NCI-H1105 treated with DMSO at 0.1 percent for 48 hours (cell line): ENCODE data around the gene RAD54L2.
A peak's percentile ranks its signal among the peaks of the same experiment; 100 is the strongest.
"Not testable (repeated sequence)": the region's sequence is repeated elsewhere in the genome, so short reads cannot be mapped to it uniquely, and the experiment has no call there.

Experiments used
- DNase-seq: peaks from one replicate; lab custom pipeline; 2025; lab: John Stamatoyannopoulos, UW

Gene RAD54L2

DNA sequence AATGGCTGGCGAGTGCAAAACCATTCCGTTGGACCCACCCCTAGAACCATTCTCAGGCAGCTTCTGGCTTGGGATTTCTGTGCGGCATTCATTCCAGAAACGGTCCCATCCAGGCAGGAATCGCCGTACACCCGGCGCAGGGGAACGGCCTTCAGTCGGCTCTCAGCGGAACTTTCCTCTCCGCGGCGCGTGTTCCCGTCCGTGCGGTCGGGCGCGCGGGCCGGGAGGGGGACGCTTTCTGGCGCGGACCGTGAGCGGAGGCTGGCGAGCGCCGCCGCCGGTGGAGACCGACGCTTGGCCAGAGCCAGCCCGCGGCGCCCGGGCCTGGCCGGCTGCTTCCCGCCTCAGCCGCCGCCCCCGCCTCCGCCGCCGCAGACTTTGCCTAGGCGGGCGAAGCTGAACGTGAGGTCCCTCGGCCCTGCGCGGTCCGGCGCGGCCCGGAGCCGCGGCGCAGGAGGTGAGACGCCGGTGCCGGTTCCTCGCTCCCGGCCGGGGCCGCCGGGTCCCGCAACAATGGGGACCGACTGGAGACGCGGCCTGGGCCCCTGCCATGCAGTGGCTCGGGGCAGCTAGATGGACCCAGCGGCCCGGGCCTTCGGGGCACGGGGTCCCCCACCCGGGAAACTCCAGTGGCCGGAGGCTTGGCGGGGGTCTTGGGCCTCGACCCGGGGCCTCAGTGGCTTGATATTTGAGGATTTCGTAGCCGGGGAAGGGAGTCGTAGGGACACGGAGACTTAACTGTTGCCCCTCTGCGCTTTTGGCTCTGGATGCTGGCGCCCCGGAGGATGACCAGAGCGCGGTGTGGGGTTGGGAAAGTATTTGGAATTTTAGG lies at the start of gene RAD54L2:
Gene RAD54L2, plus strand, starts transcription at position 261 of the 832 bp plus-strand sequence. CDS start 51,702 bp downstream, outside the sequence.
- DNase-seq, result peak; percentile 64

DNA sequence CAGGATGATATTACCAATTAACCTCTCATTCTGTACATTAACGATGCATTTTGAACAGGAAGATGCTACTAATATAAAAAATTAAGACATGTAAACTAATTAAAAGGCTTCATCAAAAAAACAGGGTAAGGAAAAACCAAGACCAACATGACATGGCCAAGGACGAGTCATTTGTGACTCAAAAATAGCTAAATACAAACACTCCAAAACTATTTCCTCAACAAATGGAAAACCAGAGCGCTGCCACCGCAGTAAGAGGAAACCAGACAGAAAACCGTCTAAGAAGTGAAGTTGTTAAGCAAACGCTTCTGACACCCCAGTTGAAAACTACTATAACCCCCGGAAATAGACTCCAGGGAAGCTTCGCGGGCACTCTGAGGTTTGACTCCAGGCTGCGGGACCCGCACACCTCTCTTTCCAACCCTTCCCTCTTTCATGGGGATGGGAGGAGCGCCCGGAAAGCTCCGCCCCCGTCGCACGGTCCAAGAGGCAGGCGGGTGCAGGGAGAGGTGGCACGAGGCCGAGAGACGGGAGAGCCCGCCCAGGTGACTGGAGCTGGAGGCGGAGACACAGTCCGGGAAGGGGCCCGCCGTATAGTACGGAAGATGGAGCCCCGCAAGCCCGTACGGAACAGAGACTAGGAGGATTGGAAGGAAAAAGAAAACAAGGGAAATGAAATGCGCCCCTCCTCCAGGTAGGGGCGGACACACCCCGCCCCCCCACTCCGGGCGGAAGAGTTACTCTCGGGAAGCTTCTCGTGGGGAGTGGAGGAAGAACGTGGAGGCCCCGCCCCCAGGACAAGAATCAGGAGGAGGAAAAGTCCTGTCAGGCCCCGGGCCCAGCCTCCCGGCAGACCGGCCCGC lies 39.4 kb upstream of the RAD54L2 start:
- peak; percentile 79 for DNase-seq

GRCh38 chr3:51500632-51501131 lies 37.8 kb upstream of the RAD54L2 start:
- DNase-seq, result no peak

GRCh38 chr3:51501833-51502561 lies 36.5 kb upstream of the RAD54L2 start:
- peak; percentile 53 for DNase-seq

DNA sequence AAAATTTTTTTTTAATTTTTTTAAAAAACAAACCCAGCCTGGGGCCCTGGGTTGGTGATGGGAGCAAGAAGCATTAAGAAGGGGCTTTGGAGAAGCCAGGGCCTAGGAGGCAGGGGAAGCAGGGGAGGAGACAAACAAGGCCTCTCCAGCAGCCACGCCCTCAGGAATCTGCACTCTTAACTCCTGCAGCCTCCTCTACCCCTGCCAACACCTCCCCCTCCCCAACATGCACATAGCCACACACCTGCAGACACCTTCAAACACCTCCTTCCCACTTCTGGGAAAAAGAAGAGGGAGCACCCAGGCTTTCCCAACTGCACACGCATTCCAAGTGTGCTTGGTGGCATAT lies 36.0 kb upstream of the RAD54L2 start:
- no peak for DNase-seq

DNA sequence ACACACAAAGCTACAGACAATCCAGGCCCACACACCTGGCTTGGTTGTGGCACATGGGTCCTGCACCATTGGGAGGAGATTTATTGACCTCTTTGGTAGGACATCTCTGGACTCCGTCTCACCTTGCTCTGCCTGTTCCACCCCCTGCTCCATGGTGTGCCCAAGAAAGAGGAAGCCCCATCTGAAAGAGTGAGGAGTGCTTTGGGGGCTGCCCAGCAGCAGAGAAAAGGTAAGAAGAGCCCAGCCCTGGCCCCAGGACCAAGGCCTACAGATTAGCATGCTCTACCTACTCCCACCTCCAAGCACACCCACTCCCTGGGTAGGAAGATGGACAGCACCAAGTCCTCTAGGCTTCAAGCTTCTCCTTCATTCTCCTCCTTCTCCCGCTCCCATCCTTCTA lies 35.5 kb upstream of the RAD54L2 start:
- no peak for DNase-seq

GRCh38 chr3:51508255-51508654 lies 30.3 kb upstream of the RAD54L2 start:
- no peak for DNase-seq

- DNase-seq, result no peak
Measured at GRCh38 chr3:51510996-51511395, 27.5 kb upstream of the RAD54L2 start.

- no peak for DNase-seq
Measured at GRCh38 chr3:51514210-51514609, 24.3 kb upstream of the RAD54L2 start.

DNA sequence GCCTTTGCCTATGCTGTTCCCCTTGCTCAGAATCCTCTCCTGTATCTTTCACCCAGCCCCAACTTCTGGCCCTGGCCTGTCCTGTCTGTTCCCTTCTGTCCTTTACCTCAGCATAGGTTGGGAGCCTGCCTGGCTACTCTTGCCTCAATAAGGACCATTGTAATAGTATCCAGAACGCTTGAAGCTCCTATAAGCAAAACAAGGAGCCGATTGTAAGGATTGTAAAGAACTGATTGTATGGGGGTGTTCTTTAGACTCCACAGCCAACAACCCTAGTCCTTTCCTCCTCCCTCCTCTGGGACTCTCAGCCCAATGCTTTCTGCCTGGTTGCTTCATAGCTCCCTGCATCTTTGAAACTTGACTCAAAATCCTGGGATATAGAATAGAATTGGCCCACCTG lies 18.7 kb upstream of the RAD54L2 start:
- DNase-seq, result no peak

DNA sequence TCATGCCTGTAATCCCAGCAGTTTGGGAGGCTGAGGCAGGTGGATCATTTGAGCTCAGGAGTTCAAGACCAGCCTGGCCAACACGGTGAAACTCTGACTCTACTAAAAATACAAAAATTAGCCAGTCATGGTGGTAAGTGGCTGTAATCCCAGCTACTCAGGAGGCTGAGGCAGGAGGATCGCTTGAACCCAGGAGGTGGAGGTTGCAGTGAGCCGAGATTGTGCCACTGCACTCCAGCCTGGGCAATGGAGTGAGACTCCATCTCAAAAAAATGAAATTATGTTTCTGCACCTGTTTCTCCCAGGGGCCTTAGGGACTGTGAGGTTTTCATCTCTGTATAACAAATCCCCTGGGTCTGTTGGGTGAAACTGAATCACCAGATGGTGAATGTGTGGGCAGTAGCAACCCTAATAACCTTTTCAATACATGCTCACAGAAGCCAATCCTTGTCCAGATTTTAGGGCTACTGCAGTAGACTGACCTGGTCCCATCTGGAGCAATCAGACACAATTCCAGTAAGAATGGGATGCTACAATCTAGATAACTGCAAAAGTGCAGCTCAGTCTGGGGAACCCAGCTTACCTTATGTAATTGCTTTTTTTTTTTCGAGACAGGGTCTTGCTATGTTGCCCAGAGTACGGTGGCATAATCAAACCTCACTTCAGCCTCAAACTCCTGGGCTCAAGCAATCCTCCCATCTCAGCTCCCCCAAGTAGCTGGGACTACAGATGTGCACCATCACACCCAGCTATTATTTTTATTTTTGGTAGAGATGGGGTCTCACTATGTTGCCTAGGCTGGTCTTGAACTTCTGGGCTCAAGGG lies 17.4 kb upstream of the RAD54L2 start:
- DNase-seq, result not testable (repeated sequence)

GRCh38 chr3:51522273-51522962 lies 16.1 kb upstream of the RAD54L2 start:
- no peak for DNase-seq

DNA sequence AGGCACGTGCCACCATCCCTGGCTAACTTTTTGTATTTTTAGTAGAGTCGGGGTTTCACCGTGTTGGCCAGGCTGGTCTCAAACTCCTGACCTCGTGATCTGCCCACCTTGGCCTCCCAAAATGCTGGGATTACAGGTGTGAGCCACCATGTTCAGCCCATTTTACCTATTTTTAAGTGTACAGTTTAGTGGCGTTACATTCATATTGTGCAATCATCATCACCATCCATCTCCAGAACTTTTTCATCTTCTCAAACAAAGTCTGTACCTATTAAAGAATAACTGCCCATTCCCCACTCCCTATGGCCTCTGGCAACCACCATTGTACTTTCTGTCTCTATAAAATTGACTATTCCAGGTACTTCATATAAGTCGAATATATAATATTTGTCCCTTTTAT lies 13.6 kb upstream of the RAD54L2 start:
- not testable (repeated sequence) for DNase-seq

GRCh38 chr3:51530485-51530884 lies 8.0 kb upstream of the RAD54L2 start:
- DNase-seq, result no peak

DNA sequence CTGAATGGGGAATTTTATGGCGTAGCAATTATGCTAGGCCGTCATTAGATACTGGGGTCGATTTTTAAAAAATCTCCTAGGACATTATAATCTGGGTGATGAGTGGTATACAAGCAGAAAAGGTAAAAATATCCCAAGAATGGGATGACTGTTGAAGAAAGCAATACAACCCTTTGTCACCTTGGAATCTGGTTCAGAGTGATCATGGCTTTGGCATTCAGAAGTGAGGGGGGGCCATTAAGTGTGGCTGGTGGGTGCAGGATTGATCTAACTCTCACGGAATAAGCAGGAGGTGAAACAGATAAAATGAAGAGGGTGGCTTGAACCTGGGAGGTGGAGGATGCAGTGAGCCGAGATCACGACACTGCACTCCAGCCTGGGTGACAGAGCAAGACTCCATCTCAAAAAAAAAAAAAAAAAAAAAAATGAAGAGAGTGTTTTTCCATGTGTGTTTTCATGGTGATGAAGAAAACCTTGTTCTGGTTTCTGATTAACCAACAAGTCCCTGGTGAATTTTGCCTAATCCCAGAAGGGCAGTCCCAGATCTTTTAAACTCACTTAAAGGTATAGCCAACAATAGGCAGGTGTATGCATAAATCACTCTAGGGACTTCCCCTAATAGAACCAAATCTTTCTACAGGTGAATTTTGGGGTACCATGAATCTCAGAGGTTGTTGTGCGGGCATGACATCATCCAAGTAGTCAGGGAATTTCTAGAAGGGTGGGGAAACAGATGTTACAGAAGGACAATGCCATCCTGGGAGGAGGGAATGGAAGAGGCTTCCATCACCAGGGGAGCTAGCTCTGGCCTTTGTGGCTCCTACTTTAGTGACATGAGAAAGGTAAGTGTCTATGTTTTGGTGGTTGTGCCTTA lies 3.1 kb upstream of the RAD54L2 start:
- DNase-seq, result no peak

- not testable (repeated sequence) for DNase-seq
Measured at GRCh38 chr3:51537631-51538030, 888 bp upstream of the RAD54L2 start.

DNA sequence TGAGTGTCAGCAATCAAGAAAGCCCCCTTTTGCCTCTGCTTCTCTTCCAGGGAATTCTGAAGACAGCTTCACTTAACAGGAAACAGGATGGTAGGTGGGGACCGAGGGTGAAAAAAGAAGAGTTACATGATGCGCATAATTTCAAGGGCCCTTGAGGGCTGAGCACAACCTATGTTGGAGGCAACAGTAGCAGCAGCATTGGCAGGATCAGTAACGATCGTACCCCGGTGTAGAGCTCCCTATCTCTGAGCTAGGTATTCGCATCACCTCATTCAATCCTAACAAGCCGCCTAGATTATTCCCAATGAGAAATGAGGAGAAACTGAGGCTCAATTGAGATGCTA lies 432 bp upstream of the RAD54L2 start:
- no peak for DNase-seq

GRCh38 chr3:51539291-51539941 lies 897 bp downstream of the RAD54L2 start:
- DNase-seq, result no peak

- not testable (repeated sequence) for DNase-seq
Measured at GRCh38 chr3:51542596-51542995, 4.1 kb downstream of the RAD54L2 start.
